NT2/D1 (cell line): ENCODE data around the gene USP8.

Experiments
- SUZ12 ChIP-seq: IDR thresholded peaks from 2 replicates; pipeline ENCODE4 v1.6.1; 2011; ENCODE audit not compliant: insufficient read length, insufficient read depth; ENCODE audit errors: extremely low read depth
- YY1 ChIP-seq: IDR thresholded peaks from 2 replicates; pipeline ENCODE4 v1.6.1; 2011; ENCODE audit not compliant: insufficient read length, insufficient read depth
- ZNF274 ChIP-seq: IDR thresholded peaks from 2 replicates; pipeline ENCODE4 v1.6.1; 2011; ENCODE audit warnings: mild to moderate bottlenecking, low read depth, low read length

DNA sequence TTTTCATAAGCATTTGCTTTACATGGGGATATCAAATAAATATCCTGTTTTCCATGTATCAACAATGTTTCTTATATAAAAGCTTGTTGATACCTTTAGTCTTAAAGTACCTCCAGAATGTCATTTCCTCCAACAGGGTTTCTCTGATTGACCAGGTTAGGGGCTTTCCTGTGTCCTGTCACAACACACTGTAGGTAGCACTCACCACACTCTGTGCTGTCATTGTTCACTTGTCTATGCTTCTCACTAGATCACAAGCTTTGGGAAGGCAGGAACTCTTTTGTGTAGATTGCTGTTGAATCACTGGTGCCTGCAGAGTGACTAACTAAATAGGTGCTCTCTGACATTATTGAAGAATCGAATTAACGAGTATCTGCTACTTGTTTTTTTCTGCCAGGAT lies 72.5 kb downstream of the USP8 start:
- TF ChIP-seq YY1 (no peak), ZNF274 (no peak), SUZ12 (no peak)
